ENCODE results near the gene NLRC5.

- TF ChIP-seq, protein P1, sequence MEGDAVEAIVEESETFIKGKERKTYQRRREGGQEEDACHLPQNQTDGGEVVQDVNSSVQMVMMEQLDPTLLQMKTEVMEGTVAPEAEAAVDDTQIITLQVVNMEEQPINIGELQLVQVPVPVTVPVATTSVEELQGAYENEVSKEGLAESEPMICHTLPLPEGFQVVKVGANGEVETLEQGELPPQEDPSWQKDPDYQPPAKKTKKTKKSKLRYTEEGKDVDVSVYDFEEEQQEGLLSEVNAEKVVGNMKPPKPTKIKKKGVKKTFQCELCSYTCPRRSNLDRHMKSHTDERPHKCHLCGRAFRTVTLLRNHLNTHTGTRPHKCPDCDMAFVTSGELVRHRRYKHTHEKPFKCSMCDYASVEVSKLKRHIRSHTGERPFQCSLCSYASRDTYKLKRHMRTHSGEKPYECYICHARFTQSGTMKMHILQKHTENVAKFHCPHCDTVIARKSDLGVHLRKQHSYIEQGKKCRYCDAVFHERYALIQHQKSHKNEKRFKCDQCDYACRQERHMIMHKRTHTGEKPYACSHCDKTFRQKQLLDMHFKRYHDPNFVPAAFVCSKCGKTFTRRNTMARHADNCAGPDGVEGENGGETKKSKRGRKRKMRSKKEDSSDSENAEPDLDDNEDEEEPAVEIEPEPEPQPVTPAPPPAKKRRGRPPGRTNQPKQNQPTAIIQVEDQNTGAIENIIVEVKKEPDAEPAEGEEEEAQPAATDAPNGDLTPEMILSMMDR (tag by site-specific recombination; IDR thresholded peaks at IDR 0.05), result no peak
- TF ChIP-seq TCF7L2 (IDR thresholded peaks at IDR 0.05; ENCODE audit: borderline replicate concordance, low read depth, low read length) (no peak), ZNF768 (tag by site-specific recombination; IDR thresholded peaks at IDR 0.05) (no peak), ZNF571 (tag by site-specific recombination; IDR thresholded peaks at IDR 0.05) (no peak), ZFP41 (tag by site-specific recombination; IDR thresholded peaks at IDR 0.05; ENCODE audit: borderline replicate concordance) (no peak), ZSCAN23 (tag by site-specific recombination; IDR thresholded peaks at IDR 0.05) (no peak), KLF9 (tag by site-specific recombination; IDR thresholded peaks at IDR 0.05; ENCODE audit: low read depth) (no peak), ZNF18 (tag by site-specific recombination; IDR thresholded peaks at IDR 0.05) (no peak), ZNF521 (tag by site-specific recombination; IDR thresholded peaks at IDR 0.05) (no peak)
- TF ChIP-seq, protein P2, sequence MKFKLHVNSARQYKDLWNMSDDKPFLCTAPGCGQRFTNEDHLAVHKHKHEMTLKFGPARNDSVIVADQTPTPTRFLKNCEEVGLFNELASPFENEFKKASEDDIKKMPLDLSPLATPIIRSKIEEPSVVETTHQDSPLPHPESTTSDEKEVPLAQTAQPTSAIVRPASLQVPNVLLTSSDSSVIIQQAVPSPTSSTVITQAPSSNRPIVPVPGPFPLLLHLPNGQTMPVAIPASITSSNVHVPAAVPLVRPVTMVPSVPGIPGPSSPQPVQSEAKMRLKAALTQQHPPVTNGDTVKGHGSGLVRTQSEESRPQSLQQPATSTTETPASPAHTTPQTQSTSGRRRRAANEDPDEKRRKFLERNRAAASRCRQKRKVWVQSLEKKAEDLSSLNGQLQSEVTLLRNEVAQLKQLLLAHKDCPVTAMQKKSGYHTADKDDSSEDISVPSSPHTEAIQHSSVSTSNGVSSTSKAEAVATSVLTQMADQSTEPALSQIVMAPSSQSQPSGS (tag by site-specific recombination; IDR thresholded peaks at IDR 0.05; ENCODE audit: low read depth), result no peak
Measured at GRCh38 chr16:57032346-57032745, 43.0 kb downstream of the NLRC5 start.
